NCI-H2196 treated with DMSO at 0.1 percent for 48 hours (cell line): Measurements from ENCODE around the gene MED27.

Source experiments
- DNase-seq: peaks from one replicate; lab custom pipeline; 2025; ENCODE audit not compliant: unreplicated experiment; lab: John Stamatoyannopoulos, UW

MED27 gene

DNA sequence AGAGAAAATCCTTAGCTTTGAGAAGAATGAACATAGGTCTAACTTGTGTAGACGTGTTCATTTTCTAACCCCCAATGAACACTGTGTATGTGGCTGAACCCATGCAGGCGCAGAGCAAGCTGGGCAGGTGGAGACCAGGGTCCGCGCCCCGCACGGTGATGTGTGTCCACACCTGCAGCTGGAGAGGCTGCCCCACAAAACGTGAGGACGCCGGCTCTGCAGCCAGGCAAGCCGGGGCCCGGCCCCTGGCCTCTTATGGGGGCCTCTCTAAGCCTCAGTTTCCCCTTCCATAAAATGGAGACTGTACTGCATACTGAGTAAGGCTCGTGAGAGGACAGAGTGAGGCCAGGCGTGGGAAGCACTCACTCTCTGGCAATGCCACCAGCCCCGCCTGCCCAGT, 215.1 kb downstream of the MED27 start:
- DNase-seq: no peak

DNA sequence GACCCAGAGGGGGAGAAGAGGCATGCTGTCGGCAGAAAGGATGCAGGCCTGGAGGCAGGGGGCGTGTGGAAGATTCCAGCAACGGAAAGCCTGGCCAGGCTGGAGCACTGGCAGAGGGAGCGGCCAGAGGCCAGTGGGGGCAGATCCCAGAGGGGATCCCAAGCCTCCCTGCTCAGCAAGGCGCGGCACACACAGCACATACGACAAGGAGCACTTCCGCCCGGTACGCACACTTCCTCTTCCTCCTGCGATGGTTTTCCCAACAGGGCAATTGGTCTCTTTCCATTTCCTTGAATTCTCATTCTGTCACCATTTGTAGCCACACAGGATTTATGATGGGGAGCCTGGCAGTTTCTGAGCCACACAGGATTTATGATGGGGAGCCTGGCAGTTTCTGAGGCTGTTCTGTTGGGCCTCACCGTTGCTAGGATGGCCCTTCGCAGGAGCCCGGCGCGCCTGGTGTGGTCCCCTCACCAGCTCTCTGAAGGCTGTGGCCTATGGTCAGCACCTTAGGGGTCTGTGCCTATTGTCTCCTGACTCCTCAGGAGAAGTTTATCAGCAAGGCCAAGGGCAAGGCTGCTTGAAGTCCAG, 216.3 kb downstream of the MED27 start:
- DNase-seq: no peak

DNA sequence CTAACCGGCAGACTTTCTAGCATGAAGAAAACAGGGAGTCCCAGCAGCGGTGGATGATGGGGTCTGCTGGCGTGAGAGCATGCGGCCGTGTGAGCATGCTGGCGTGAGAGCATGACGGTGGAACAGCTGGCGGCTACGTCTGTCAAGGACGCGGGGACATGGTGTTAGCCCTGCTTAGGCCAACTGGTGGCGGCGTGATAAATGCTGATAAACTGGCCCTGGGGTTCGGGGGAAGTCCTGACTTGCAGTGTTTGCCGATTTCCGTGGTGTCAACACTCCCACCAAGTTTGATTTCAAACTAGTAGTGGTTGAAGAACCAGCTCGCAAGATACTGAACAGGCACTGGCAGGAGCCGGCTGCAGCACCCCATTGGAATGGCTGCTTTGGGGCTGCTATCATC, 217.4 kb downstream of the MED27 start:
- DNase-seq: no peak

DNA sequence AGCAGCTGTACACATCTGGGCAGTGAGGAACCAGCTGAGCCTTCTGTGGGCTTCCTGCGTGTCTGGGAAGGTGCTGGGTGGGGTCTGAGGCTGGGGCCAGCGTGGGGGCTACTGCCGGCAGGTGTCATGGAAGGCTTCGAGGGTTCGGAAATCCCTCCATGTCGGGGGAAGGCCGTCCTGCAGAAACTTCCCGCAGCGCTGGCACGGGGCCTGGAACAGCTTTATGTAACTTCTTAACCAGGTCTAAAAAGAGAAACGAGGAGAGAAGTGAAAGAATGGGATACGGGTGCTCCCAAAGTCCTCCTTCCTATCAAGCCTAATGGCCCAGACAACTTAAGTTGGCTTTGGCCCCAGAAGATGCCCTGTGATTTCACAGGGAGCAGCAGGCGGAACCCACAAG, 219.2 kb downstream of the MED27 start:
- no peak for DNase-seq

DNA sequence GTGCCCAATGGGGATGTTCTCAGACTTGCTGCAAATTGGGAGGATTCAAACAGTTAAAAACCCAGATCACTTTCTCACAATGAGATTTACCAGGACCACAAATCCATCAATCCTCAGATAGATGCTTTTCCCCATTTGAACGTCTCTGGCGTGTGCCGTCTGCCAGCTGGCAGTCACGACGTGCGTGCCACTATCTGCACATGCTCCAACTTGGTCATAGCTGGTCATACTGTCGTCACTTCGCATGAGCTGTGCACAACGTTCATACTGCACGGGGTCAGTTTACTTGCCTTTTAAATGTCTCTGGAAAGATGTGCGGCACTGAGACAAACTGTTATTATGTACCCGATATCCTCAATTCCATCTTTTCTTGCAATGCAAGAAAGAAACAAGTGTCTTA, 221.5 kb downstream of the MED27 start:
- no peak for DNase-seq

DNA sequence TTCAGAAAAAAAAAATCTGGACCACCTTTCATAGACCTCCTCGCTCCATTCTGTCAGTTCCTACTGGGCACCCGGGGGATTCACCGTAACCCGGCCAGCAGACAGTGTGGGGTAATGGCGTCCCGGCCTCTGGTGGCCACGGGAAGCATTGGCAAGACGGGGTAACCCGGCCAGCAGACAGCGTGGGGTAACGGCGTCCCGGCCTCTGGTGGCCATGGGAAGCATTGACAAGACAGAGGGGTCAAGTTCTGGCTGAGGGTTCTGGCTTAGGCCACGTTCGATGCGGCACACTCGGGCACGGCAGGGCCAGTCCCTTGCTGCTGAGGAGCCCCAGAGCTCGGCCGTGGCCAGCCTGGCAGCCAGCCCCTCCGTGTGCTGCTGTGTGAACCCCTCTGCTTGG, 223.6 kb downstream of the MED27 start:
- no peak for DNase-seq

DNA sequence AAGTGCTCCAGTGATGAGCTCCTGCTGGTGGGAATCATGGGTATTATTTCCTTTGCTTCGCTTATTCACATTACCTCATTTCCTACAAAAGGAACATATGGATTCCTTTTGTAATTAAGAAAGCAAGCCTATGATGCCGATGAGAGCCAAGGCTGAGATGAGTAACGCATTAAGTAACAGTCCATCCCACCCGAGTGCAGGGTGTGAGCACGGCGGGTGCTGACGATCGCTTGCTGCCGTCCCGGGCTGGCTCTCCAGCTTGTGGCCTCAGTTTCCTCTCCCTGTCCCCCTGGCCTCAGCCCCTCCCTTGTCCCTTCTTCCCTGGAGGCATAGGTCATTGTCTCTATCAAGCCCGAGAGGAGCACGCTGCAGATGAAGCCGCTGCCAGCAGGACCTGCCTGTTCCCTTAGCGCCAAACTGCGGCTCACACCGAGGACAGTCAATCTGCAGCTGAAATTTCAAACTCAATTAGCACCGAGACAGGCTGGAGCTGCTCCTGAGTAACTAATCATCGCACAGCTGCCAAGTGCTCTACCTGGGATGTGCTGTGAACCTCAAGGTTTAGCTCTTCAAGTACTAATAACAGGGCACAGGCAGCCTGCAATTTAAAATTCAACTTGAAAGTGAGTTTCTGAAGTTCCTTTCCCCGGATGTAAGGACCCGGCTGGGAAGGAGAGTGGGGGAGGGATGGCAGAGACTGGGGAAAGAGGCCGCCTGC, 224.6 kb downstream of the MED27 start:
- no peak for DNase-seq

DNA sequence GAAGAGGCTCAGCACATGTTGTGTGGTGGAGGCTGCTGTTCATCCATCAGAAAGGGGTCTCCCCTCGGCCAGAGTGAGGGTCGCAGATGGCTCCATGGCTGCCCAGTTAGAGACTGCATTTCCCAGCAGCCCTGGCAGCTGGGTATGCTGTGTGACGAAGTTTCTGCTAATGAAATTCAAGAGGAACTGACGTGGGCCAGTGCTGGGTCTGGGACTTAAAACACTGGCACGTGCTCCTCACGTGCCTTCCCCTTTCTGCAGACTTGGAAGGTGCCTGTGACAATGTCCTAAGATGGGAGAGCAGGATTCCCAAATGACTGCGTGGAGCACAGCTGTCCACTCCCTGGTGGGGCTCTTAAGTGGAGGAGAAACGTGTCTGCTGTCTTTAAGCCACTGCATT, 225.3 kb downstream of the MED27 start:
- no peak for DNase-seq

DNA sequence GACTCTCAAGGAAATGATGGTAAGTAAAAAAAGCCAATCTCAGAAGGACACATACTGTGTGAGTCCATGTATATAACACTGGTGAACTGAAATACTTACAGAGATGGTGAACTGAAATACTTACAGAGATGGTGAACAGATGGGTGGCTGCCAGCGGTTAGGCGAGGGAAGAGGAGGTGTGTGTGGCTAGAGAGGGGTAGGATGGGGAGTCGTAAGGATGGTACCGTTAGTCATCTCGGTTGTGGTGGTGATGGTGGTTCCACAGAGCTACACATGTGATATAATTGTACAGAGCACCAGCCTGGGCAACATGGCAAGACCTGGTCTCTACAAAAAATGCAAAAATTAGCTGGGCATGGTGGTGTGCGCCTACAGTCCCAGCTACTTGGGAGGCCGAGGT, 226.2 kb downstream of the MED27 start:
- DNase-seq: no peak

DNA sequence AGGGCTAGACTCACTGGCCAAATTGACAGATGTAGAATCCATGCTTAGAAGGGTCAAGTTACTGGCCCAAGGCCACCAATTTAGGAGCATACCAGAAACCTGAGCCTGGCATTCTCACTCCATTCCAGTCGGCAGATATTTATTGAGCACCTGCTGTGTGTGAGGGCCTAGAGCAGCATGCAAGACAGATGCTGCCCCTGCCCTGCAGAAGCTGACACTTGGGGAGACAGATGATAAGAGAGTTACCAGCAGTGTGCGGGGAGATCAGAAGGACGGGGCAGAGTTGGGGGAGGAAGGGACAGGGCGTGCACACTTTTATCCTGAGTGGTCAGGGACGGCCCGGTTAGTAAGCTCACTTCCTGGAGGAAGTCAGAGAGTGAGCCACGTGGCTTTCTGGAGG, 228.3 kb downstream of the MED27 start:
- DNase-seq: no peak

DNA sequence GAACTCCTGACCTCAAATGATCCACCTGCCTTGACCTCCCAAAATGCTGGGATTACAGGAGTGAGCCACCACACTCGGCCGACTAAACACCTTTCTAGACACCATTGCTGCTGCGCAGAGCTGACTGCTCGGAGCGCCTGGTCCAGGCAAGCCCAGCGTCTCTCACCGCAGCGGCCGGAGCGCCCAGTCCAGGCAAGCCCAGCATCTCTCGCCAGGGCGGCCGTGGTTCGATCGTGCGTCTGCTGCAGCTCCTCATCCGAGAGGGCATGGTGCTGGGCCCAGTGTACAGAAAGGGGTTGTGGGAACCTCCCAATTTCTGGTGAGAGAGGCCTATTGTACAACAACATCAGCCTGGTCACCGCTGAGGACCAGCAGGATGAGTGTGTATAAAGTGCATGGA, 230.3 kb downstream of the MED27 start:
- no peak for DNase-seq

DNA sequence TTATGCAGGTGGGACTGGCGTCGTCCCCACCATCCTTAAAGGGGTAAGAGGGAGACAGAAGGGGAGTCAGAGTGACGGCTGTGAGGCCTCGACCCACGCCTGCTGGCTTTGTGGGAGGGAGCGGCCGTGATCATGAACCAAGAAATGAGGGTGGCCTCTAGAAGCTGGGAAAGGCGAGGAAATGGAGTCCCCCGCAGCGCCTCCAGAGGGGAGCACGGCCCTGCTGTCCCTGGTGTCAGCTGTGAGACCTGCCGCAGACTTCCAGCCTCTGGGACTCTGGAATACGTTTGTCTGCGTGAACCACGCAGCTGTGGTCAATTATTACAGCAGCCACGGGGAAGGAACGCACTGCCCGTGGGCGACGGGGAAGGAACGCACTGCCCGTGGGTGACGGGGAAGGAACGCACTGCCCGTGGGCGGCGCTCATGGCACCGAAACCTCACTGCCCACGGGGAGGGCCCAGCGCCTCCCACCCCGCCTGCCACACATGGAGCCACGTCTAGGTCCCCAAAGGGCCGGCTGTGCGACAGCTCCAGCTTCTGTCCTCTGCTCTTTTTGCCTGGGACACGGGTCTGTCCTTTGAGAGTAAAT, 231.0 kb downstream of the MED27 start:
- DNase-seq: no peak

DNA sequence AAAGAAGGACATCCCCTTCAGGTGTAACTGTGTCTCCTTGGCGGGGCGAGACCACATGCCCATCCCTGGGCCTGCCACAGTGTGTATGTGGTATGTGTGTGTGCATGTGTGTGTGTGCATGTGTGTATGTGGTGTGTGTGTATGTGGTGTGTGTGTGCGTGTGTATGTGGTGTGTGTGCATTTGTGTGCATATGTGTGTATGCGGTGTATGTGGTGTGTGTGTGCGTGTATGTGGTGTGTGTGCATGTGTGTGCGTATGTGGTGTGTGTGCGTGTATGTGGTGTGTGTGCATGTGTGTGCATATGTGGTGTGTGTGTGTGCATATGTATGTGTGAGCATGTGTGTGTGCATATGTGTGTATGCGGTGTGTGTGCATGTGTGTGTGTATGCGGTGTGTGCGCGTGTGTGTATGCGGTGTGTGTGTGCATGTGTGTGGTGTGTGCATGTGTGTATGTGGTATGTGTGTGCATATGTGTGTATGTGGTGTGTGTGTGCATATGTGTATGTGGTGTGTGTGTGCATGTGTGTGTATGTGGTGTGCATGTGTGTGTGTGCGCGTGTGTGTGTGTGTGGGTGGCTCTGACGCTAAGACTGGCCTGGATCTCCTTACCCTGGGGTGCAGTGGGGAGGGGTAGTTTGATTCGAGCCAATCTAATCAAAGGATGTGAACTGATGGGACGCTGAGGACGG, 231.9 kb downstream of the MED27 start:
- DNase-seq: no peak

DNA sequence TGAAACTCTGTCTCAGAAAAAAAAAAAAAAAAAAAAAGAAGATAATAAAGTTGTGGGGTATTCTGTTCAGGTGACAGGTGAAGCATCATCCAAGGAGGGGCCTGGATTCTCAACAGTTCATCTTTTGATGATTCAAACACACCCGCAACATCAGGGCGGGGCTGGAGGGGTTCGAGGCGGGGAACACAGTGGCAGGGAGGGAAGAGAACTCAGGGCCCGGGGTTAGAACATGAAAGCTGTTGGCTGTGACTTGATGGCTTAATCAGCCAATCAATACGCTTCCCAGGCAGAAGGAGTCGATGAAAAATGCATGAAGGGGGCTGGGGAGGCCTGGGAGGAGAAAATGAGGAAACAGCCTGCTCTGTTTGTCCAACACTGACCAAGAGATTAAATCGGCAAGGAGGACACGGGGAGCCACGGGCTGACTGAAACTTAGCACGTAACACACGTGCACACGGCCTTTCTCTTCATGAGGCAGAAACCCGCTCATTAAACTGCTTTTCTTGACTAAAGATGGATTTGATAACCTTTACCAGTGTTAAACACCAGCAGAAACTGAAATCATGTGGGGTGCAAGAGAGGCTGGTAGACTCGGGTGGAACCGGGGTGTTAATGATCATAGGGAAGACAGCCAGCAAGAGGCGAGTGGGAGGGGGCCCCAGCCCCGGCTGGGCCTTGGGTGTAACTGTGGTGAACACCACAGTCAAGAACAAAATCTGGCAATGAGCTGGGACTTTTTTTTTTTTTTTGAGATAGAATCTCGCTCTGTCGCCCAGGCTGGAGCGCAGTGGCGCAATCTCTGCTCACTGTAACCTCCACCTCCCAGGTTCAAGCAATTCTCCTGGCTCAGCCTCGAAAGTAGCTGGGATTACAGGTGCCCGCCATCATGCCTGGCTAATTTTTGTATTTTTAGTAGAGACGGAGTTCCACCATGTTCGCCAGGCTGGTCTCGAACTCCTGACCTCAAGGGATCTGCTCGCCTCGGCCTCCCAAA, 234.1 kb downstream of the MED27 start:
- no peak for DNase-seq

DNA sequence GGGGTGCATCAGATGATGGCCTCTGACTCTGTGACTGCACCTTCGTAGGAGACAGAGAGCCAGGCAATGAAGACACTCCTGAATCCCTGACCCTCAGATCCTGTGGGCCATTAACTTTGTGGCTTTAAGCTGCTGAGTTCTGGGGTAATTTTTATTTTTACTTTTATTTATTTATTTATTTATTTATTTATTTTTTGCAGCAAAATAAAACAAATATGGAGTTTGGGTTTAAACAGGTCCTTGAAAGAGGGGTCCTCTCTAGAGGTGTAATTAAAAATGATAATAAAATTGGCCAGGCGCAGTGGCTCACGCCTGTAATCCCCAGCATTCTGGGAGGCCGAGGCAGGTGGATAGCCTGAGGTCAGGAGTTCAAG, 234.9 kb downstream of the MED27 start:
- no peak for DNase-seq

DNA sequence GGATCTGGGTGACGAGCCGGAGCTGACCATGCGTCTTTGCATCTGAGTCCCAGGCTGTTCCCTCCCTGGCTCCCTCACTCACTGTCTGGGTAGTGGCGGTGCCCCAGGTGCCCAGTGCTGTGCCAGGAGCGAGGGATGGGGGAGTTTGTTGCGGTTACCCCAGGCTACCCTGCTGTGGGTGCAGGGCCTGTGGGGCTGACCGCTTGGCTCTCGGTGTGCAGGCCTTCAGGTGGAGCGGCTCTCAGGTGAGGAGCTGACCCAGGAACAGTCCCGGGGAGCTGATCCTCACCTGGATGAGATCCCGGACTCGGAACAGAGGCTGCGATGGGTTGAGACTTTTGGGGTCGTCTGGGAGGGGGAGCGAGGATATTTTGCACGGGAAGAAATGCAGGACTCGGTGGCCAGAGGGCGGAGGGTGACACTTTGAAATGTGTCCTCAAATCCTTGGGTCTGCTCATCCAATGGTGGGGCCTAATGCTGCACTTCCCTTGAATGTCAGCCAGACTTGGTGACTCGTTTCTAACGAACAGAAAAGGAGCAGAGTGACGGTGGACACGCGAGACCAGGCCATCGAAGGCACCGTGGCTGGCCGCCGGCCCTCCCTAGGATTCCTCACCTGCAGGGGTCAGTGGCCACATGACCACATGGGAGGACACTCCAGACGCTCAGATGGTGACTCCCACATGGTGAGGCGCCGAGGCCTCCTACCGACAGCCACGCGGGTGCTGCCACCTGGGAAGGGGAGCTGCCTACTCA, 235.5 kb downstream of the MED27 start:
- DNase-seq: no peak

DNA sequence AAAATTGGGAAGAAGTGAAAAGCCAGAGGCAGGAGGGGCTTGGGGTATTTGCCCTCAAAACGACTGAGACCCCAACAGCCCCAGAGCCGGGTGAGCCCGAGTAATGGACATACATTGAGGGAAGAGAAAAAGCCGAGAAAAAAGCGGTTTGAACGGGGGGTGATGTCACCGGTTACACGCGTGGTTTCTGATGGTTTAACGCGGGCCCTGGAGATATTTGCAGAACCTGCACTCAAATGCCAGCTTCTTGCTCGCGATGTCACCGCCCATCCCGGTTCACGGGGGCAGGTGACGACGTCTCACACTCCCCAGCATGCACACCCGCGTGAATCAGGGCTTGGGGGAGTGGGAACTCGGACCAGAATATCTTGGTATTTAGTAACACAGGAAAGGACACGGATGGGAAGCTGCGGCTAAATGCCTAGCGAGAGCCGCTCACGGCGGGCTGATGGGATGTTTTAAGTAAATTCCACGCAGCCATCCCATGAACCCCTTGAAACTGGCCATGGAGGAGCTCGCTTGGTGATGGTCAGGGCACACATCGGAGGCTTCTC, 237.8 kb downstream of the MED27 start:
- DNase-seq: no peak

DNA sequence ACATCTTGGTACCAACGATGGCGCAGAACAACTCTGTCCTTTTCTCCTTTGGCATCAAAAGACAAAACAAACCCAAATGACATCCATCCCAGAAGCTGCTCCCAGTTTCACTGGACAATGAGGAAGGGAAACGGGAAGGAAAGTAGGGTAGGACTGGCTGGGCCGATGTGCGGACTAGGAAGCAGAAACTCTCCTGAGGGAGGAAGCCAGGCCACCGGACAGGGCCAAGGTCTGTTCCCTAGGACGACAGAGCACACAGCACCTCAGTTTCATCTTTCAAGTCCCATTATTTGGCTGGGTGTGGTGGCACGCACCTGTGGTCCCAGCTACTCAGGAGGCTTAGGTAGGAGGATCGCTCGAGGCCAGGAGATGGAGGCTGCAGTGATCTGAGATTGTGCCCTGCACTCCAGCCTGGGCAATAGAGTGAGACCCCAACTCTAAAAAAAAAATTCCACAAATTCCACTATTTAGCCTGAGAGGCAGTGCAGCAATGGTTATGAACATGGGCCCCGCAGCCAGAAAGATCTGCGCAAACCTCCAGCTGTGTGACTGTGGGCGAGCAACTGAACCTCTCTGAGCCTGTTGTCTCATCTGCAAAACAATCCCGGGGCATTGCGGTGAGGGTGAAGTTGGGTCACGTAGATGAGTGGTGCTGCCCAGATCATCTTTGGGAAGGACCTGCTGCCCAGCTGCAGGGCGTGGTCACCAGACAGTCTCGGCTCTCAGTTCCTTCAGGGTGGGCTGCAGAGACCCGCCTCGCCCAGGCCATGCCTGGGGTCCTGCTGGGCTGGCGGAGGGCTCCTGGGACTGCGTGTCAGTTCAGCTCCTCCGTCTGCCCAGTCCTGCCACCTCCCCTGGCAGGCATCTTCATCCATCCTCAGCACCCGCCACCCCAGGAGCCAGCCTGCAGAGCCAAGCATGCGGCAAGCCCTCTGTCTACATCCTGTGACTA, 238.6 kb downstream of the MED27 start:
- DNase-seq: no peak

DNA sequence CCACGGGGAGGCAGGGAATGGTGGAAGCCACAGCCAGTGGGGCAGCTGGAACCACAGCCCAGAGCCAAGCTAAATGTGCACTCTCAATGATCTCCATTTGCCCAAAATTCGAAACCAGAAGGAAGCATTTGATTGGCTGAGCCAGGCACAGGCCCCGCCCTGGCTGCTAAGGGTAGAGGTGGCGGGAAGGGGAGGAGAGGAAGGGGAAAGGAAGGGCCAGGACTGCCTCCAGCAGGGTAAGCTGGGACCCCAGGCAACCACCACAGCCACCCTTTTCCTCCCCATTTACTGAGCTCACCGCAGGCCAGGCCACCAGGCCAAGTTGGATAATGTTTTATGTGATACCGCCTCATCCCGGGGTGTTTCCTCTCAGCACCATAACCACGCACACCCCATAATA, 239.4 kb downstream of the MED27 start:
- DNase-seq: no peak
